GM12878 (cell line): ENCODE measurements around the gene GGN. TPM values are rescaled to one million over a fixed set of nuclear protein-coding genes. Genes with fewer than 3 reads are reported as not detected.

Source experiments
- ATAC-seq: fragments of 200-7000 bp; cut with Tn5 transposase; 3 replicates; pipeline ENCODE4 v1.9.1; 2020; ENCODE audit warnings: mild to moderate bottlenecking, moderate library complexity
- BruUV-seq: library from RNA; stranded (reverse); fragments of 400-500 nt; replicated peaks from 2 replicates; lab custom pipeline; 2021; lab: Mats Ljungman, UMichigan
- CTCF ChIA-PET: fragments of 300-600 bp; sonication (Branson Sonifier 250); formaldehyde crosslinking; extraction: SDS; loops from one replicate; lab custom pipeline; 2021; ENCODE audit warnings: inconsistent platforms; lab: Yijun Ruan, JAX
- POLR2A ChIA-PET: fragments of 350-600 bp; formaldehyde crosslinking; extraction: SDS; loops from one replicate; lab custom pipeline; 2021; ENCODE audit warnings: inconsistent platforms; lab: Charles Lee
- RAD21 ChIA-PET: fragments of 300-600 bp; sonication (Branson Sonifier 250); formaldehyde crosslinking; loops from one replicate; lab custom pipeline; 2023; ENCODE audit warnings: antibody characterized with exemption; ENCODE audit not compliant: unreplicated experiment; lab: Charles Lee
- SMC1A ChIA-PET: fragments of 300-600 bp; sonication (Branson Sonifier 250); formaldehyde crosslinking; loops from one replicate; lab custom pipeline; 2023; ENCODE audit not compliant: unreplicated experiment, uncharacterized antibody; lab: Charles Lee
- DNase-seq: peaks from one replicate; pipeline ENCODE4 v3.0.0-alpha.2; 2011; ENCODE audit warnings: low read depth, low spot score
- FAIRE-seq: peaks from 3 replicates; lab custom pipeline; 2011; peaks lifted over from hg19 to GRCh38; lab: Jason Lieb, UNC
- H2AFZ ChIP-seq: 2 replicates; pipeline ENCODE4 v1.6.0; 2011; ENCODE audit warnings: low read depth, low read length, control low read depth; ENCODE audit not compliant: control insufficient read depth
- H3K27ac ChIP-seq: 2 replicates; pipeline ENCODE4 v1.5.1; 2011; ENCODE audit warnings: control low read depth; ENCODE audit not compliant: control insufficient read depth, insufficient read depth
- H3K27me3 ChIP-seq, 2 experiments: replicated peaks in 1 of 2; 2 replicates each; pipeline versions ENCODE4 v1.6.0 to v1.6.1; 2011; ENCODE audit warnings: low read length in 1 of 2; ENCODE audit not compliant: control insufficient read depth in 2 of 2, insufficient read depth in 2 of 2
- H3K36me3 ChIP-seq, 2 experiments: 2 replicates each; pipeline ENCODE4 v1.5.1; 2011; ENCODE audit warnings: low read length in 1 of 2; ENCODE audit not compliant: control insufficient read depth in 2 of 2, insufficient read depth in 2 of 2
- H3K4me1 ChIP-seq: 2 replicates; pipeline ENCODE4 v1.6.1; 2011; ENCODE audit warnings: mild to moderate bottlenecking, low read length, moderate library complexity, mixed read lengths; ENCODE audit not compliant: control insufficient read depth, insufficient read depth
- H3K4me2 ChIP-seq: 2 replicates; pipeline ENCODE4 v1.6.0; 2011; ENCODE audit warnings: control low read depth; ENCODE audit not compliant: control insufficient read depth, insufficient read depth
- H3K4me3 ChIP-seq: fragments of 200-600 bp; sonication (generic); 2 replicates; pipeline ENCODE4 v1.5.1; 2016
- H3K79me2 ChIP-seq: 2 replicates; pipeline ENCODE4 v1.6.0; 2011; ENCODE audit warnings: low read length; ENCODE audit not compliant: control insufficient read depth, insufficient read depth
- H3K9ac ChIP-seq: 2 replicates; pipeline ENCODE4 v1.8.0; 2011; ENCODE audit warnings: low read length, control low read depth, mixed read lengths; ENCODE audit not compliant: control insufficient read depth, insufficient read depth
- H3K9me3 ChIP-seq: replicated peaks from 3 replicates; pipeline ENCODE4 v1.5.1; 2011; ENCODE audit warnings: mild to moderate bottlenecking, low read length; ENCODE audit not compliant: control insufficient read depth, insufficient read depth
- H4K20me1 ChIP-seq: 2 replicates; pipeline ENCODE4 v1.6.0; 2011; ENCODE audit not compliant: control insufficient read depth, insufficient read depth
- CTCF ChIP-seq, 3 experiments: IDR thresholded peaks in 2 of 3; conservative IDR thresholded peaks in 1 of 3; 2 replicates each; pipeline ENCODE4 v1.5.1; 2011; ENCODE audit warnings: low read depth in 3 of 3, low read length in 3 of 3, mild to moderate bottlenecking in 3 of 3, control low read depth in 2 of 3, moderate library complexity in 2 of 3, inconsistent platforms in 1 of 3, mixed read lengths in 1 of 3; ENCODE audit not compliant: control insufficient read depth in 2 of 3, insufficient read depth in 1 of 3; ENCODE audit errors: extremely low read depth in 1 of 3
- ELK1 ChIP-seq: IDR thresholded peaks from 2 replicates; pipeline ENCODE4 v1.6.1; 2012; ENCODE audit warnings: low read depth, low read length, improper control_type of control experiment
- MTA2 ChIP-seq: fragments of 450-650 bp; IDR thresholded peaks from 2 replicates; pipeline ENCODE4 v1.6.1; 2016; ENCODE audit warnings: low read depth, mild to moderate bottlenecking, moderate library complexity
- NFYB ChIP-seq: IDR thresholded peaks from 2 replicates; pipeline ENCODE4 v1.6.1; 2011; ENCODE audit warnings: low read depth, mild to moderate bottlenecking, low read length, improper control_type of control experiment, moderate library complexity; ENCODE audit not compliant: insufficient read depth
- POLR2A ChIP-seq: IDR thresholded peaks from 2 replicates; pipeline ENCODE4 v1.6.1; 2011; ENCODE audit warnings: low read depth, mild to moderate bottlenecking, low read length
- TBL1XR1 ChIP-seq: IDR thresholded peaks from 2 replicates; pipeline ENCODE4 v1.6.1; 2012; ENCODE audit warnings: low read depth, low read length, improper control_type of control experiment
- ZBED1 ChIP-seq: IDR thresholded peaks from 2 replicates; pipeline ENCODE4 v1.6.1; 2016; ENCODE audit warnings: borderline replicate concordance
- ZBTB33 ChIP-seq: fragments of 450-650 bp; IDR thresholded peaks from 2 replicates; pipeline ENCODE4 v1.6.1; 2017; ENCODE audit warnings: mild to moderate bottlenecking
- WGBS: methylation state at CpG from one replicate; pipeline ENCODE4 v1.1.6; 2016; ENCODE audit warnings: low lambda C conversion rate; ENCODE audit not compliant: insufficient replicate concordance, insufficient coverage; ENCODE audit errors: missing lambda C conversion rate; 5-methylcytosine and 5-hydroxymethylcytosine counted together
- in situ Hi-C: fragments of 300-500 bp; cut with MboI; formaldehyde crosslinking; loops from 9 replicates; pipeline ENCODE4 v1.14.3; 2018; ENCODE audit warnings: mixed read lengths
- intact Hi-C: fragments of 100-400 bp; cut with micrococcal nuclease; formaldehyde crosslinking; loops from one replicate; pipeline ENCODE4 v1.14.2; 2022; ENCODE audit not compliant: unreplicated experiment
- polyA plus RNA-seq, 11 experiments: library from polyadenylated mRNA; depleted of rRNA in 4 of 11; unstranded in 6 of 11; stranded (reverse) in 5 of 11; fragments of >200 nt; fragmentation: Nextera tagmentation in 4 of 11; fragmentation: Illumina TruSeq in 1 of 11; extraction: Ambion mirVana in 4 of 11; extraction: Trizol in 1 of 11; gene quantifications; 1 replicate in 1 of 11; 2 replicates in 10 of 11; pipeline versions ENCODE4 v1.2.1 to v1.2.3, GENCODE V29; 2011 to 2016; ENCODE audit warnings: inconsistent platforms in 2 of 11, missing spikeins in 2 of 11, low read depth in 1 of 11
- total RNA-seq, 4 experiments: library from RNA; depleted of rRNA in 3 of 4; stranded (reverse); fragments of >200 nt in 3 of 4; fragmentation: Illumina TruSeq in 1 of 4; extraction: Trizol in 1 of 4; gene quantifications; 2 replicates each; pipeline versions ENCODE4 v1.2.1 to v1.2.3, GENCODE V29; 2013 to 2021

Gene GGN
- total and polyA plus RNA-seq, 10 of the 15 experiments (the other 5 are each of a cell fraction or from before 2014, with no cell fraction given) = not detected

GRCh38 chr19:38385804-38386257 lies 2.0 kb downstream of the GGN start:
- FAIRE-seq = no peak
- H4K20me1 ChIP-seq = peaks cover 1% of the 10 kb centered on the region; the same call in 1 of the 2 replicates

More at GRCh38 chr19:38385804-38386257, 2.0 kb downstream of the GGN start:
- Histone ChIP-seq H3K27ac (no peak overlapping the region), H3K4me1 (peaks cover 12% of the 10 kb centered on the region), H3K4me2 (no peak overlapping the region), H2AFZ (no peak overlapping the region), H3K4me3 (no peak overlapping the region), H3K9me3 (no peaks in the 10 kb centered on the region), H3K9ac (no peak overlapping the region), H3K27me3 (no peaks in the 10 kb centered on the region; a peak in 1 of 4 replicates), H3K36me3 (peaks cover 11 to 15% of the 10 kb centered on the region in 2 experiments; a peak in 3 of 4 replicates), H3K79me2 (no peaks in the 10 kb centered on the region)
- CTCF ChIA-PET = no interaction called here
- RAD21 ChIA-PET = no interaction called here
- 82% methylated on average over 38 of the region's 40 CpGs for WGBS
- in situ Hi-C loops (no loop called here), intact Hi-C loops (loop anchor here (5.0 kb wide), 1 partner anchor 154 kb away; no protein-coding TSS in a partner anchor)
- POLR2A ChIA-PET = no interaction called here
- DNase-seq = no peak
- TF ChIP-seq NFYB (no peak), POLR2A (0 out of 2 replicates have a peak, but pooled peaks have one; percentile 27), MTA2 (no peak), TBL1XR1 (no peak), ZBTB33 (no peak), ZBED1 (no peak), CTCF (IDR thresholded peaks at IDR 0.05 in 2 of 3, conservative IDR thresholded peaks at IDR 0.05 in 1 of 3; ENCODE audit: control insufficient read depth in 2 of 3, extremely low read depth in 1 of 3, insufficient read depth in 1 of 3, low read depth in 3 of 3, low read length in 3 of 3) (no peak), ELK1 (no peak)
- BruUV-seq = no TSS peak
- ATAC-seq = no peak
- SMC1A ChIA-PET = no interaction called here
